ENCODE data around the gene ANKRD61.
"Not testable (repeated sequence)": the region's sequence is repeated elsewhere in the genome, so short reads cannot be mapped to it uniquely, and the experiment has no call there.

Gene ANKRD61

GRCh38 chr7:6030988-6031387, at the start of gene ANKRD61:
Gene ANKRD61 (plus strand): TSS chr7:6031376. CDS start chr7:6031376, 0 bp downstream.
- Histone ChIP-seq H3K9ac (ENCODE audit: low read depth in 1 of 2, low read length in 2 of 2) (no peak within 1 kb of the TSS), H3K27ac (ENCODE audit: low read depth, low read length) (no peak within 1 kb of the TSS), H3K27me3 (ENCODE audit: control insufficient read depth in 1 of 2, insufficient read depth in 2 of 2, low read length in 2 of 2) (no peaks in the 10 kb centered on the region), H3K9me3 (ENCODE audit: control insufficient read depth in 1 of 2, low read length in 2 of 2) (no peaks in the 10 kb centered on the region), H3K4me3 (ENCODE audit: low read depth in 1 of 2, low read length in 2 of 2) (no peak within 1 kb of the TSS), H3K36me3 (ENCODE audit: control insufficient read depth in 1 of 2, insufficient read depth in 2 of 2, low read length in 2 of 2) (peaks cover 42 to 68% of the 10 kb centered on the region in 2 donors), H3K4me1 (ENCODE audit: control insufficient read depth in 1 of 2, insufficient read depth in 2 of 2, low read length in 2 of 2) (peaks cover 0 to 3% of the 10 kb centered on the region in 2 donors)

GRCh38 chr7:5987061-5987460, 44.1 kb upstream of the ANKRD61 start:
- not testable (repeated sequence) for H3K4me1 ChIP-seq (ENCODE audit: control insufficient read depth in 1 of 2, insufficient read depth in 2 of 2, low read length in 2 of 2); H3K4me3 ChIP-seq (ENCODE audit: low read depth in 1 of 2, low read length in 2 of 2); H3K9me3 ChIP-seq (ENCODE audit: control insufficient read depth in 1 of 2, low read length in 2 of 2); H3K9ac ChIP-seq (ENCODE audit: low read depth in 1 of 2, low read length in 2 of 2); H3K27ac ChIP-seq (ENCODE audit: low read depth, low read length); H3K27me3 ChIP-seq (ENCODE audit: control insufficient read depth in 1 of 2, insufficient read depth in 2 of 2, low read length in 2 of 2)
- peaks cover 0 to 15% of the 10 kb centered on the region in 2 donors for H3K36me3 ChIP-seq (ENCODE audit: control insufficient read depth in 1 of 2, insufficient read depth in 2 of 2, low read length in 2 of 2)

- Histone ChIP-seq H3K27ac (ENCODE audit: low read depth, low read length) (no peak overlapping the region), H3K4me1 (ENCODE audit: control insufficient read depth in 1 of 2, insufficient read depth in 2 of 2, low read length in 2 of 2) (no peaks in the 10 kb centered on the region), H3K4me3 (ENCODE audit: low read depth in 1 of 2, low read length in 2 of 2) (no peak overlapping the region), H3K9ac (ENCODE audit: low read depth in 1 of 2, low read length in 2 of 2) (no peak overlapping the region), H3K36me3 (ENCODE audit: control insufficient read depth in 1 of 2, insufficient read depth in 2 of 2, low read length in 2 of 2) (peaks cover 16 to 30% of the 10 kb centered on the region in 2 donors), H3K9me3 (ENCODE audit: control insufficient read depth in 1 of 2, low read length in 2 of 2) (no peaks in the 10 kb centered on the region), H3K27me3 (ENCODE audit: control insufficient read depth in 1 of 2, insufficient read depth in 2 of 2, low read length in 2 of 2) (no peaks in the 10 kb centered on the region)
These were observed 33.9 kb upstream of the ANKRD61 start for GRCh38 chr7:5997210-5997808.

GRCh38 chr7:6007386-6007785, 23.8 kb upstream of the ANKRD61 start:
- Histone ChIP-seq H3K4me1 (ENCODE audit: control insufficient read depth in 1 of 2, insufficient read depth in 2 of 2, low read length in 2 of 2) (peaks cover 10 to 11% of the 10 kb centered on the region in 2 donors), H3K36me3 (ENCODE audit: control insufficient read depth in 1 of 2, insufficient read depth in 2 of 2, low read length in 2 of 2) (no peaks in the 10 kb centered on the region), H3K27me3 (ENCODE audit: control insufficient read depth in 1 of 2, insufficient read depth in 2 of 2, low read length in 2 of 2) (no peaks in the 10 kb centered on the region), H3K9me3 (ENCODE audit: control insufficient read depth in 1 of 2, low read length in 2 of 2) (no peaks in the 10 kb centered on the region), H3K27ac (ENCODE audit: low read depth, low read length) (no peak overlapping the region), H3K9ac (ENCODE audit: low read depth in 1 of 2, low read length in 2 of 2) (no peak overlapping the region), H3K4me3 (ENCODE audit: low read depth in 1 of 2, low read length in 2 of 2) (no peak overlapping the region)

GRCh38 chr7:6007835-6008590, 23.2 kb upstream of the ANKRD61 start:
- not testable (repeated sequence) for H3K9me3 ChIP-seq (ENCODE audit: control insufficient read depth in 1 of 2, low read length in 2 of 2); H3K36me3 ChIP-seq (ENCODE audit: control insufficient read depth in 1 of 2, insufficient read depth in 2 of 2, low read length in 2 of 2); H3K27me3 ChIP-seq (ENCODE audit: control insufficient read depth in 1 of 2, insufficient read depth in 2 of 2, low read length in 2 of 2); H3K27ac ChIP-seq (ENCODE audit: low read depth, low read length)
- H3K9ac ChIP-seq (ENCODE audit: low read depth in 1 of 2, low read length in 2 of 2): peak overlapping the region; percentile 86 to 91
- H3K4me1 ChIP-seq (ENCODE audit: control insufficient read depth in 1 of 2, insufficient read depth in 2 of 2, low read length in 2 of 2): peaks cover 11 to 14% of the 10 kb centered on the region in 2 donors
- H3K4me3 ChIP-seq (ENCODE audit: low read depth in 1 of 2, low read length in 2 of 2): peak overlapping the region; percentile 80 to 87

GRCh38 chr7:6008668-6009611, 22.2 kb upstream of the ANKRD61 start, which contains the start of the genes AIMP2 and PMS2:
Gene AIMP2 (plus strand): TSS chr7:6009272. CDS start chr7:6009364, 92 bp downstream.
Gene PMS2 (minus strand): TSS chr7:6009049. CDS start chr7:6009019, 30 bp downstream.
- Histone ChIP-seq H3K9ac (ENCODE audit: low read depth in 1 of 2, low read length in 2 of 2) (peak within 1 kb of the TSS; percentile 86 to 91), H3K27me3 (ENCODE audit: control insufficient read depth in 1 of 2, insufficient read depth in 2 of 2, low read length in 2 of 2) (no peaks in the 10 kb centered on the region), H3K4me1 (ENCODE audit: control insufficient read depth in 1 of 2, insufficient read depth in 2 of 2, low read length in 2 of 2) (peaks cover 18 to 22% of the 10 kb centered on the region in 2 donors), H3K9me3 (ENCODE audit: control insufficient read depth in 1 of 2, low read length in 2 of 2) (no peaks in the 10 kb centered on the region), H3K27ac (ENCODE audit: low read depth, low read length) (peak within 1 kb of the TSS; percentile 97), H3K36me3 (ENCODE audit: control insufficient read depth in 1 of 2, insufficient read depth in 2 of 2, low read length in 2 of 2) (no peaks in the 10 kb centered on the region), H3K4me3 (ENCODE audit: low read depth in 1 of 2, low read length in 2 of 2) (peak within 1 kb of the TSS; percentile 80 to 87)

- H3K4me1 ChIP-seq (ENCODE audit: control insufficient read depth in 1 of 2, insufficient read depth in 2 of 2, low read length in 2 of 2): peaks cover 18 to 22% of the 10 kb centered on the region in 2 donors
- H3K4me3 ChIP-seq (ENCODE audit: low read depth in 1 of 2, low read length in 2 of 2): peak overlapping the region; percentile 29 to 30
- not testable (repeated sequence) for H3K36me3 ChIP-seq (ENCODE audit: control insufficient read depth in 1 of 2, insufficient read depth in 2 of 2, low read length in 2 of 2); H3K27me3 ChIP-seq (ENCODE audit: control insufficient read depth in 1 of 2, insufficient read depth in 2 of 2, low read length in 2 of 2); H3K9me3 ChIP-seq (ENCODE audit: control insufficient read depth in 1 of 2, low read length in 2 of 2)
- H3K27ac ChIP-seq (ENCODE audit: low read depth, low read length): peak overlapping the region; percentile 32
- H3K9ac ChIP-seq (ENCODE audit: low read depth in 1 of 2, low read length in 2 of 2): peak overlapping the region in 1 of 2 donors; percentile 25
These were observed 20.8 kb upstream of the ANKRD61 start for GRCh38 chr7:6010370-6010769.

- Histone ChIP-seq H3K9ac (ENCODE audit: low read depth in 1 of 2, low read length in 2 of 2) (peak overlapping the region in 1 of 2 donors; percentile 39), H3K36me3 (ENCODE audit: control insufficient read depth in 1 of 2, insufficient read depth in 2 of 2, low read length in 2 of 2) (peaks cover 8 to 16% of the 10 kb centered on the region in 2 donors), H3K27me3 (ENCODE audit: control insufficient read depth in 1 of 2, insufficient read depth in 2 of 2, low read length in 2 of 2) (no peaks in the 10 kb centered on the region), H3K27ac (ENCODE audit: low read depth, low read length) (peak overlapping the region; percentile 57), H3K9me3 (ENCODE audit: control insufficient read depth in 1 of 2, low read length in 2 of 2) (no peaks in the 10 kb centered on the region), H3K4me1 (ENCODE audit: control insufficient read depth in 1 of 2, insufficient read depth in 2 of 2, low read length in 2 of 2) (peaks cover 18 to 21% of the 10 kb centered on the region in 2 donors), H3K4me3 (ENCODE audit: low read depth in 1 of 2, low read length in 2 of 2) (no peak overlapping the region)
These were observed 19.6 kb upstream of the ANKRD61 start for GRCh38 chr7:6011541-6011940.

- peak overlapping the region; percentile 19 to 35 for H3K9ac ChIP-seq (ENCODE audit: low read depth in 1 of 2, low read length in 2 of 2)
- peaks cover 13 to 26% of the 10 kb centered on the region in 2 donors for H3K36me3 ChIP-seq (ENCODE audit: control insufficient read depth in 1 of 2, insufficient read depth in 2 of 2, low read length in 2 of 2)
- no peaks in the 10 kb centered on the region for H3K27me3 ChIP-seq (ENCODE audit: control insufficient read depth in 1 of 2, insufficient read depth in 2 of 2, low read length in 2 of 2)
- no peak overlapping the region for H3K4me3 ChIP-seq (ENCODE audit: low read depth in 1 of 2, low read length in 2 of 2)
- H3K9me3 ChIP-seq (ENCODE audit: control insufficient read depth in 1 of 2, low read length in 2 of 2): no peaks in the 10 kb centered on the region
- peaks cover 18 to 20% of the 10 kb centered on the region in 2 donors for H3K4me1 ChIP-seq (ENCODE audit: control insufficient read depth in 1 of 2, insufficient read depth in 2 of 2, low read length in 2 of 2)
- peak overlapping the region; percentile 74 for H3K27ac ChIP-seq (ENCODE audit: low read depth, low read length)
These were observed 18.6 kb upstream of the ANKRD61 start for GRCh38 chr7:6012355-6013104.
